H1 (cell line): ENCODE data around the gene UNK. TPM values are rescaled to one million over a fixed set of nuclear protein-coding genes. Genes with fewer than 3 reads are reported as not detected.

ENCODE experiments used
- CTCF ChIA-PET: fragments of 300-600 bp; sonication (Branson Sonifier 250); formaldehyde crosslinking; loops from one replicate; lab custom pipeline; 2021; ENCODE audit not compliant: partially characterized antibody; lab: Charles Lee
- POLR2A ChIA-PET: fragments of 300-600 bp; sonication (Branson Sonifier 250); formaldehyde crosslinking; loops from one replicate; lab custom pipeline; 2021; ENCODE audit warnings: inconsistent platforms; ENCODE audit not compliant: partially characterized antibody; lab: Charles Lee
- DNase-seq, 2 experiments: peaks; one replicate each; pipeline versions ENCODE4 v3.0.0 to v3.0.0-alpha.2; 2010 to 2022; ENCODE audit warnings: low spot score in 2 of 2, low read depth in 1 of 2, mixed read lengths in 1 of 2
- FAIRE-seq: peaks from 2 replicates; lab custom pipeline; 2011; peaks lifted over from hg19 to GRCh38; lab: Jason Lieb, UNC
- H2AFZ ChIP-seq: 2 replicates; pipeline ENCODE4 v1.8.1; 2012; ENCODE audit warnings: low read length, inconsistent platforms
- H2AK5ac ChIP-seq: 2 replicates; pipeline ENCODE4 v1.6.1; 2013; ENCODE audit warnings: low read depth, low read length
- H2BK120ac ChIP-seq: replicated peaks from 2 replicates; pipeline ENCODE3; 2013; ENCODE audit warnings: low read depth, low read length, inconsistent platforms
- H2BK12ac ChIP-seq: 2 replicates; pipeline ENCODE4 v1.6.1; 2013; ENCODE audit warnings: low read depth, low read length
- H2BK15ac ChIP-seq: 2 replicates; pipeline ENCODE4 v1.6.1; 2013; ENCODE audit warnings: low read length
- H2BK20ac ChIP-seq: 2 replicates; pipeline ENCODE4 v1.6.1; 2013; ENCODE audit warnings: low read length
- H2BK5ac ChIP-seq: 2 replicates; pipeline ENCODE4 v1.6.1; 2013; ENCODE audit warnings: low read depth, low read length
- H3K14ac ChIP-seq: 2 replicates; pipeline ENCODE4 v1.6.1; 2013; ENCODE audit warnings: inconsistent platforms; ENCODE audit not compliant: insufficient read length
- H3K18ac ChIP-seq: 2 replicates; pipeline ENCODE4 v1.6.1; 2013; ENCODE audit warnings: low read length; ENCODE audit errors: extremely low read depth
- H3K23ac ChIP-seq: 2 replicates; pipeline ENCODE4 v1.6.1; 2013; ENCODE audit warnings: inconsistent platforms; ENCODE audit not compliant: insufficient read length
- H3K23me2 ChIP-seq: 2 replicates; pipeline ENCODE4 v1.6.1; 2013; ENCODE audit warnings: low read depth, low read length
- H3K27ac ChIP-seq: 2 replicates; pipeline ENCODE4 v1.6.1; 2011; ENCODE audit warnings: low read depth, low read length, inconsistent platforms
- H3K27me3 ChIP-seq, 4 experiments: replicated peaks in 1 of 4; 1 replicate in 1 of 4; 2 replicates in 3 of 4; pipeline versions ENCODE4 v1.6.1 to v1.8.1; 2011 to 2013; ENCODE audit warnings: low read length in 3 of 4, mild to moderate bottlenecking in 3 of 4, inconsistent platforms in 2 of 4, mixed read lengths in 2 of 4, moderate library complexity in 1 of 4; ENCODE audit not compliant: control insufficient read depth in 3 of 4, insufficient read depth in 3 of 4; ENCODE audit errors: extremely low read depth in 1 of 4
- H3K36me3 ChIP-seq, 4 experiments: 2 replicates each; pipeline versions ENCODE4 v1.6.1 to v1.8.1; 2011 to 2013; ENCODE audit warnings: mild to moderate bottlenecking in 4 of 4, low read length in 3 of 4, moderate library complexity in 2 of 4, control low read depth in 1 of 4, inconsistent platforms in 1 of 4; ENCODE audit not compliant: insufficient read depth in 4 of 4, control insufficient read depth in 2 of 4
- H3K4ac ChIP-seq: replicated peaks from 2 replicates; pipeline ENCODE3; 2013; ENCODE audit warnings: low read length, low read depth, mixed read lengths, inconsistent platforms; ENCODE audit not compliant: insufficient read length
- H3K4me1 ChIP-seq, 4 experiments: replicated peaks in 1 of 4; 1 replicate in 1 of 4; 2 replicates in 3 of 4; pipeline versions ENCODE4 v1.6.1 to v1.8.1; 2011 to 2013; ENCODE audit warnings: low read length in 3 of 4, inconsistent platforms in 2 of 4, mixed read lengths in 1 of 4; ENCODE audit not compliant: insufficient read depth in 4 of 4, control insufficient read depth in 3 of 4
- H3K4me2 ChIP-seq, 2 experiments: 2 replicates each; pipeline versions ENCODE4 v1.6.1 to v1.8.1; 2011 to 2013; ENCODE audit warnings: low read depth in 2 of 2, low read length in 2 of 2, control low read depth in 1 of 2, inconsistent platforms in 1 of 2, mild to moderate bottlenecking in 1 of 2; ENCODE audit not compliant: insufficient read depth in 1 of 2
- H3K4me3 ChIP-seq, 4 experiments: fragments of 200-600, 300-600 bp in 1 of 4; sonication (generic), shearing (Covaris generic), sonication (Bioruptor Twin) in 1 of 4; 2 replicates each; pipeline versions ENCODE4 v1.5.1 to v1.8.1; 2011 to 2016; ENCODE audit warnings: low read length in 4 of 4, low read depth in 3 of 4, control low read depth in 2 of 4, inconsistent platforms in 2 of 4, mild to moderate bottlenecking in 2 of 4, mixed read lengths in 1 of 4, moderate library complexity in 1 of 4; ENCODE audit not compliant: insufficient read depth in 2 of 4; ENCODE audit errors: extremely low read depth in 1 of 4
- H3K56ac ChIP-seq: replicated peaks from 2 replicates; pipeline ENCODE3; 2013; ENCODE audit warnings: low read depth, mild to moderate bottlenecking, mixed read lengths, low read length, inconsistent platforms; ENCODE audit not compliant: insufficient read length
- H3K79me1 ChIP-seq: 2 replicates; pipeline ENCODE4 v1.6.1; 2013; ENCODE audit warnings: low read depth, low read length, control low read depth
- H3K79me2 ChIP-seq, 2 experiments: 2 replicates each; pipeline versions ENCODE4 v1.6.1 to v1.8.1; 2012 to 2013; ENCODE audit warnings: low read length in 2 of 2, mild to moderate bottlenecking in 2 of 2, inconsistent platforms in 1 of 2; ENCODE audit not compliant: insufficient read depth in 2 of 2, control insufficient read depth in 1 of 2
- H3K9ac ChIP-seq, 4 experiments: replicated peaks in 1 of 4; 1 replicate in 1 of 4; 2 replicates in 3 of 4; pipeline versions ENCODE4 v1.6.1 to v1.8.1; 2011 to 2013; ENCODE audit warnings: low read depth in 3 of 4, low read length in 3 of 4, control low read depth in 2 of 4, mild to moderate bottlenecking in 2 of 4, moderate library complexity in 2 of 4, inconsistent platforms in 1 of 4; ENCODE audit errors: extremely low read depth in 1 of 4
- H3K9me3 ChIP-seq, 2 experiments: 2 replicates each; pipeline versions ENCODE4 v1.6.1 to v1.8.1; 2012 to 2013; ENCODE audit warnings: mild to moderate bottlenecking in 2 of 2, moderate library complexity in 2 of 2, control low read depth in 1 of 2, inconsistent platforms in 1 of 2, low read depth in 1 of 2, low read length in 1 of 2, mixed read lengths in 1 of 2; ENCODE audit not compliant: insufficient read depth in 2 of 2
- H4K20me1 ChIP-seq, 2 experiments: replicated peaks in 1 of 2; 2 replicates each; pipeline versions ENCODE3 to v1.8.1; 2011 to 2013; ENCODE audit warnings: inconsistent platforms in 2 of 2, low read length in 2 of 2, mild to moderate bottlenecking in 1 of 2; ENCODE audit not compliant: insufficient read depth in 2 of 2, control insufficient read depth in 1 of 2
- H4K5ac ChIP-seq: 2 replicates; pipeline ENCODE4 v1.6.1; 2013; ENCODE audit warnings: low read length, low read depth, mixed read lengths, inconsistent platforms; ENCODE audit not compliant: insufficient read length
- H4K8ac ChIP-seq: 2 replicates; pipeline ENCODE4 v1.8.0; 2013; ENCODE audit warnings: mild to moderate bottlenecking, moderate library complexity, low read length, inconsistent platforms; ENCODE audit not compliant: insufficient read depth; ENCODE audit errors: extremely low read depth
- H4K91ac ChIP-seq: replicated peaks from 2 replicates; pipeline ENCODE3; 2013; ENCODE audit warnings: low read length, mixed read lengths, inconsistent platforms; ENCODE audit not compliant: insufficient read length
- BCL11A ChIP-seq, 2 experiments: IDR thresholded peaks; one replicate each; pipeline ENCODE4 v1.6.1; 2011; ENCODE audit warnings: low read depth in 2 of 2, low read length in 2 of 2, mild to moderate bottlenecking in 2 of 2
- CTBP2 ChIP-seq: IDR thresholded peaks from 2 replicates; pipeline ENCODE4 v1.7.0; 2011; ENCODE audit warnings: borderline replicate concordance, mild to moderate bottlenecking, moderate library complexity, mixed read lengths, low read length; ENCODE audit not compliant: insufficient read depth, insufficient read length
- CTCF ChIP-seq, 3 experiments: IDR thresholded peaks; 1 replicate in 2 of 3; 2 replicates in 1 of 3; pipeline versions ENCODE4 v1.5.1 to v1.6.1; 2011; ENCODE audit warnings: low read length in 3 of 3, mild to moderate bottlenecking in 3 of 3, inconsistent platforms in 2 of 3, low read depth in 1 of 3, moderate library complexity in 1 of 3; ENCODE audit not compliant: insufficient read depth in 1 of 3; ENCODE audit errors: control extremely low read depth in 1 of 3
- GTF2F1 ChIP-seq: IDR thresholded peaks from 2 replicates; pipeline ENCODE4 v1.6.1; 2012; ENCODE audit warnings: low read depth, low read length, improper control_type of control experiment, borderline replicate concordance
- HDAC2 ChIP-seq, 2 experiments: fragments of 300-600 bp in 1 of 2; sonication (generic) in 1 of 2; IDR thresholded peaks; 2 replicates each; pipeline ENCODE4 v1.6.1; 2011 to 2012; ENCODE audit warnings: low read depth in 2 of 2, low read length in 2 of 2, mild to moderate bottlenecking in 2 of 2, moderate library complexity in 2 of 2, borderline replicate concordance in 1 of 2, inconsistent platforms in 1 of 2
- NRF1 ChIP-seq: IDR thresholded peaks from 2 replicates; pipeline ENCODE4 v1.6.1; 2011; ENCODE audit warnings: mild to moderate bottlenecking, low read depth, low read length, improper control_type of control experiment
- SP1 ChIP-seq: IDR thresholded peaks from 2 replicates; pipeline ENCODE4 v1.6.1; 2011; ENCODE audit warnings: low read depth, low read length
- TBP ChIP-seq: IDR thresholded peaks from 2 replicates; pipeline ENCODE4 v1.6.1; 2011; ENCODE audit warnings: low read depth, low read length, improper control_type of control experiment
- WGBS, 2 experiments: shearing (Covaris generic) in 1 of 2; methylation state at CpG; one replicate each; pipeline versions ENCODE4 v1.1.6 to v1.1.7; 2013 to 2015; ENCODE audit warnings: low lambda C conversion rate in 2 of 2, mixed read lengths in 2 of 2, inconsistent platforms in 1 of 2, low coverage in 1 of 2, missing lambda C conversion rate in 1 of 2; ENCODE audit not compliant: insufficient replicate concordance in 2 of 2, insufficient coverage in 1 of 2, insufficient read length in 1 of 2; ENCODE audit errors: extremely low coverage in 1 of 2, missing lambda C conversion rate in 1 of 2; 5-methylcytosine and 5-hydroxymethylcytosine counted together
- polyA plus RNA-seq, 7 experiments: library from polyadenylated mRNA; depleted of rRNA in 3 of 7; stranded (reverse) in 5 of 7; unstranded in 2 of 7; fragments of >200 nt in 5 of 7; fragments of 200-250 nt in 2 of 7; gene quantifications; 1 replicate in 5 of 7; 2 replicates in 1 of 7; 4 replicates in 1 of 7; pipeline versions ENCODE4 v1.2.1 to v1.2.3, GENCODE V29; 2011 to 2013; ENCODE audit warnings: missing spikeins in 2 of 7, mixed read lengths in 2 of 7
- total RNA-seq: library from RNA; stranded (reverse); fragmentation: NEBNext Ultra II Directional; extraction: Animal tissue kit (Norgen Biotek cat#: 25700); gene quantifications from 2 replicates; pipeline ENCODE4 v1.2.1, GENCODE V29; 2021

UNK gene
- total and polyA plus RNA-seq, 2 of the 8 experiments (the other 6 are each of a cell fraction or from before 2014, with no cell fraction given) = 24.2 to 33.3 TPM

GRCh38 chr17:75834279-75834920 lies 49.8 kb downstream of the UNK start:
- Histone ChIP-seq H2BK15ac (0 out of 2 replicates have a peak overlapping the region, but pooled peaks have one; percentile 72), H3K56ac (no peak overlapping the region), H3K14ac (no peak overlapping the region), H3K23ac (no peak overlapping the region), H3K4ac (no peak overlapping the region), H3K27me3 (no peaks in the 10 kb centered on the region), H3K4me1 (peaks cover 0 to 30% (median 21%) of the 10 kb centered on the region in 4 experiments; a peak in 6 of 7 replicates), H4K5ac (no peak overlapping the region), H4K20me1 (no peaks in the 10 kb centered on the region), H3K9me3 (no peaks in the 10 kb centered on the region), H2BK12ac (peak overlapping the region; percentile 30; the same call in 1 of the 2 replicates), H3K9ac (no peak overlapping the region), H4K8ac (no peak overlapping the region), H2AK5ac (no peak overlapping the region), H2BK120ac (no peak overlapping the region), H2BK5ac (peak overlapping the region; percentile 66; the same call in 1 of the 2 replicates), H3K4me3 (no peak overlapping the region), H2AFZ (no peak overlapping the region), H3K27ac (no peak overlapping the region), H3K23me2 (no peaks in the 10 kb centered on the region; the same call in 1 of the 2 replicates), H3K79me1 (no peaks in the 10 kb centered on the region), H2BK20ac (no peak overlapping the region), H4K91ac (peak overlapping the region; percentile 46), H3K4me2 (no peak overlapping the region), H3K36me3 (no peaks in the 10 kb centered on the region), H3K79me2 (no peaks in the 10 kb centered on the region), H3K18ac (no peak overlapping the region)
- TF ChIP-seq HDAC2 (IDR thresholded peaks at IDR 0.05; ENCODE audit: borderline replicate concordance in 1 of 2, low read depth in 2 of 2, low read length in 2 of 2) (no peak), CTBP2 (no peak), TBP (no peak), BCL11A (IDR thresholded peaks at IDR 0.05; ENCODE audit: low read depth in 2 of 2, low read length in 2 of 2) (no peak), GTF2F1 (no peak), SP1 (no peak), CTCF (IDR thresholded peaks at IDR 0.05; ENCODE audit: control extremely low read depth in 1 of 3, insufficient read depth in 1 of 3, low read depth in 1 of 3, low read length in 3 of 3) (no peak), NRF1 (no peak)
- ChIA-PET POLR2A (interaction anchor here (2.1 to 16.0 kb wide), 4 partner anchors 10 to 58 kb away, joined by 7 to 216 read pairs (median 24); partner anchors contain the start of genes UNC13D and WBP2), CTCF (interaction anchor here (0.5 to 21.9 kb wide), 7 partner anchors 9 to 233 kb away, joined by 3 to 563 read pairs (median 4); partner anchors contain the start of genes SMIM5, UNC13D and WBP2)
- DNase-seq (no peak), FAIRE-seq (no peak)
- WGBS, 2 experiments = 95% methylated on average over 25 of the region's 25 CpGs; no CpG with 5 or more reads in 1 of the 2 experiments
